Adrenal gland (tissue), 12 donors: Measurements from ENCODE around the gene LMO7. TPM values are rescaled to one million over a fixed set of nuclear protein-coding genes. Genes with fewer than 3 reads are reported as not detected.
"Not testable (repeated sequence)": the region's sequence is repeated elsewhere in the genome, so short reads cannot be mapped to it uniquely, and the experiment has no call there.

Source experiments
- DNase-seq, 7 donors: peaks; one replicate each; pipeline ENCODE4 v3.0.0-alpha.2; 2019 to 2020
- H3K27ac ChIP-seq, 5 donors: fragments of 200-600 bp; sonication (generic) in 4 of 5; 1 replicate in 3 of 5; 2 replicates in 2 of 5; pipeline versions ENCODE4 v1.5.1 to v1.8.0; 2016 to 2020; ENCODE audit warnings: mild to moderate bottlenecking in 1 of 5
- H3K27me3 ChIP-seq: fragments of 200-600 bp; 2 replicates; pipeline ENCODE4 v1.8.0; 2021
- H3K36me3 ChIP-seq, 2 donors: fragments of 200-600 bp; replicated peaks in 1 of 2; 1 replicate in 1 of 2; 2 replicates in 1 of 2; pipeline versions ENCODE4 v1.5.1 to v1.8.0; 2018 to 2022
- H3K4me1 ChIP-seq, 2 donors: fragments of 200-600 bp; replicated peaks in 1 of 2; 1 replicate in 1 of 2; 2 replicates in 1 of 2; pipeline versions ENCODE4 v1.5.1 to v1.8.0; 2018 to 2021
- H3K4me3 ChIP-seq, 4 donors: fragments of 200-600 bp; sonication (generic) in 3 of 4; one replicate each; pipeline ENCODE4 v1.5.1; 2016 to 2018
- H3K9me3 ChIP-seq, 3 donors: fragments of 200-600 bp; sonication (generic) in 1 of 3; replicated peaks in 1 of 3; 1 replicate in 2 of 3; 2 replicates in 1 of 3; pipeline versions ENCODE4 v1.5.1 to v1.8.0; 2016 to 2021
- POLR2A ChIP-seq, 2 donors: fragments of 450-650 bp; IDR thresholded peaks; one replicate each; pipeline ENCODE4 v1.6.1; 2017; ENCODE audit warnings: antibody characterized with exemption in 2 of 2, mild to moderate bottlenecking in 2 of 2, moderate library complexity in 1 of 2
- WGBS, 4 donors: extraction: QIAGEN DNeasy Blood & Tissue Kit in 2 of 4; methylation state at CpG; one replicate each; pipeline versions ENCODE4 v1.1.5 to v1.1.7; 2013 to 2017; 5-methylcytosine and 5-hydroxymethylcytosine counted together
- intact Hi-C, 2 donors: fragments of 100-400 bp; cut with DNase I; formaldehyde crosslinking; loops; one replicate each; pipeline versions ENCODE4 v1.14.1 to v1.15.0; 2022 to 2023
- polyA plus RNA-seq, 3 donors: library from polyadenylated mRNA; stranded (reverse); fragments of 200-250 nt in 2 of 3; fragments of 350-450 nt in 1 of 3; fragmentation: Illumina TruSeq in 1 of 3; extraction: RNeasy Lipid Tissue Mini Kit (QIAGEN cat#74804) in 1 of 3; gene quantifications; one replicate each; pipeline ENCODE4 v1.2.3, GENCODE V29; 2013 to 2014
- total RNA-seq, 9 donors: library from RNA; depleted of rRNA in 4 of 9; stranded (reverse); fragments of >200 nt in 4 of 9; fragments of 120-200 nt in 1 of 9; fragmentation: NEBNext Ultra II Directional in 1 of 9; extraction: Animal tissue kit (Norgen Biotek cat#: 25700) in 1 of 9; gene quantifications; one replicate each; pipeline versions ENCODE4 v1.1.0 to v1.2.4, GENCODE V29; 2013 to 2023
- TF ChIP-seq, protein P1 (sequence below), 6 experiments: fragments of 450-650 bp in 4 of 6; fragments of 200-600 bp in 2 of 6; sonication (generic) in 1 of 6; IDR thresholded peaks; 1 replicate in 5 of 6; 2 replicates in 1 of 6; pipeline versions ENCODE4 v1.5.1 to v1.8.0; 2016 to 2021; ENCODE audit warnings: antibody characterized with exemption in 6 of 6, mild to moderate bottlenecking in 2 of 6, moderate library complexity in 1 of 6
- donor health status: healthy with polysubstance abuse.
- donor health status: Bipolar disorder and iron deficiency.
- donor health status: DM: yes; HTN: yes; CAD: no.
- donor health status: DM: no; HTN: no; CAD: no.
- donor health status: DM: no; HTN: no; CAD: no.
- donor health status: DM: yes; HTN: yes; CAD: no.

Gene LMO7
- total and polyA plus RNA-seq, 12 donors, result 7.4 to 39.7 (median 11.4) TPM

GRCh38 chr13:75675421-75675820, 39.3 kb downstream of the LMO7 start:
- no peak for DNase-seq
- H3K4me1 ChIP-seq, result no peaks in the 10 kb centered on the region
- no peaks in the 10 kb centered on the region for H3K36me3 ChIP-seq
- H3K27me3 ChIP-seq, result no peaks in the 10 kb centered on the region
- no peak overlapping the region for H3K27ac ChIP-seq
- intact Hi-C loops, result no loop called here
- H3K4me3 ChIP-seq, result peak overlapping the region in 1 of 4 donors; percentile 38
- H3K9me3 ChIP-seq, result no peaks in the 10 kb centered on the region
- TF ChIP-seq POLR2A (IDR thresholded peaks at IDR 0.05), result no peak
- TF ChIP-seq, protein P1, sequence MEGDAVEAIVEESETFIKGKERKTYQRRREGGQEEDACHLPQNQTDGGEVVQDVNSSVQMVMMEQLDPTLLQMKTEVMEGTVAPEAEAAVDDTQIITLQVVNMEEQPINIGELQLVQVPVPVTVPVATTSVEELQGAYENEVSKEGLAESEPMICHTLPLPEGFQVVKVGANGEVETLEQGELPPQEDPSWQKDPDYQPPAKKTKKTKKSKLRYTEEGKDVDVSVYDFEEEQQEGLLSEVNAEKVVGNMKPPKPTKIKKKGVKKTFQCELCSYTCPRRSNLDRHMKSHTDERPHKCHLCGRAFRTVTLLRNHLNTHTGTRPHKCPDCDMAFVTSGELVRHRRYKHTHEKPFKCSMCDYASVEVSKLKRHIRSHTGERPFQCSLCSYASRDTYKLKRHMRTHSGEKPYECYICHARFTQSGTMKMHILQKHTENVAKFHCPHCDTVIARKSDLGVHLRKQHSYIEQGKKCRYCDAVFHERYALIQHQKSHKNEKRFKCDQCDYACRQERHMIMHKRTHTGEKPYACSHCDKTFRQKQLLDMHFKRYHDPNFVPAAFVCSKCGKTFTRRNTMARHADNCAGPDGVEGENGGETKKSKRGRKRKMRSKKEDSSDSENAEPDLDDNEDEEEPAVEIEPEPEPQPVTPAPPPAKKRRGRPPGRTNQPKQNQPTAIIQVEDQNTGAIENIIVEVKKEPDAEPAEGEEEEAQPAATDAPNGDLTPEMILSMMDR (IDR thresholded peaks at IDR 0.05), result no peak

GRCh38 chr13:75679459-75679858, 43.3 kb downstream of the LMO7 start:
- TF ChIP-seq, protein P1 (IDR thresholded peaks at IDR 0.05), result no peak
- TF ChIP-seq POLR2A (IDR thresholded peaks at IDR 0.05), result no peak
- H3K4me3 ChIP-seq, result no peak overlapping the region
- 94 to 100% (median 95%) methylated on average over 1 of the region's 1 CpG for WGBS, 4 donors
- H3K36me3 ChIP-seq, result no peaks in the 10 kb centered on the region
- H3K9me3 ChIP-seq, result no peaks in the 10 kb centered on the region
- intact Hi-C loops, result no loop called here
- H3K4me1 ChIP-seq, result no peaks in the 10 kb centered on the region
- no peak for DNase-seq
- no peak overlapping the region for H3K27ac ChIP-seq
- no peaks in the 10 kb centered on the region for H3K27me3 ChIP-seq

DNA sequence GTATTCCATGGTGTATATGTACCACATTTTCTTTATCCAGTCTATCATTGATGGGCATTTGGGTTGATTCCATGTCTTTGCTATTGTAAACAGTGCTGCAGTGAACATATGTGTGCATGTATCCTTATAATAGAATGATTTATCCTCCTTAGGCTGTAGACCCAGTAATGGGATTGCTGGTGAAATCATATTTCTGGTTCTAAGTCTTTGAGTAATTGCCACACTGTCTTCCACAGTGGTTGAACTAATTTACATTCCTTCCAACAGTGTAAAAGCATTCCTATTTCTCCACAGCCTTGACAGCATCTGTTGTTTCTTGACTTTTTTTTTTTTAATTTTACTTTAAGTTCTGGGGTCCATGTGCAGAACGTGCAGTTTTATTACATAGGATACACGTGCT, 44.1 kb downstream of the LMO7 start:
- H3K27ac ChIP-seq, DNase-seq, intact Hi-C loops, H3K4me1 ChIP-seq, H3K9me3 ChIP-seq, H3K36me3 ChIP-seq, H3K4me3 ChIP-seq, H3K27me3 ChIP-seq: not testable (repeated sequence)
- 94 to 100% (median 96%) methylated on average over 2 of the region's 2 CpGs for WGBS, 4 donors

DNA sequence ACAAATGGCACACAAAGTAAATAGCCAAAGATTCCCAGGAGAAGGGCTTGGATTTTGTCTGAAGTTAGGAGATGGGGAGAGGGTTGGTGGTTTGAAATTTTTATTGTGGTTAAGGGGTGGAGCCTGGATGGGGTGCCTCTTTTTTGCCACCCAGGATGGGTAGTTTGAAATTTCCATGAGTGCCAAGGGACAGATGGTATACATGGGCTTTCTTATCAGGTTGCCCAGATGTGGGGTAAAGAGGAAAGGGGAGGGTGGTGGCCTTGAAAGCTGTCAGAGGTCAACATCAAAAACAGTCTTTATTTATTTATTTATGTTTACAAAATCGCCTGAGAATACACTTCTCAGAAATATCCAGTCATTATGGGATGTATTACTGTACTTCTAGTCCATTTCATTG, 46.2 kb downstream of the LMO7 start:
- H3K9me3 ChIP-seq, result no peaks in the 10 kb centered on the region
- TF ChIP-seq, protein P1 (IDR thresholded peaks at IDR 0.05), result no peak
- H3K36me3 ChIP-seq, result no peaks in the 10 kb centered on the region
- intact Hi-C loops, result no loop called here
- no peaks in the 10 kb centered on the region for H3K4me1 ChIP-seq
- no peak for DNase-seq
- WGBS, 4 donors, result 86 to 93% (median 88%) methylated on average over 1 of the region's 1 CpG
- no peak overlapping the region for H3K4me3 ChIP-seq
- no peak overlapping the region for H3K27ac ChIP-seq
- no peaks in the 10 kb centered on the region for H3K27me3 ChIP-seq

- no peaks in the 10 kb centered on the region for H3K4me1 ChIP-seq
- intact Hi-C loops, result no loop called here
Observed at GRCh38 chr13:75685239-75685697, 49.1 kb downstream of the LMO7 start.

More at GRCh38 chr13:75685239-75685697, 49.1 kb downstream of the LMO7 start:
- Histone ChIP-seq H3K9me3 (no peaks in the 10 kb centered on the region), H3K27ac (no peak overlapping the region), H3K4me3 (no peak overlapping the region), H3K36me3 (no peaks in the 10 kb centered on the region), H3K27me3 (no peaks in the 10 kb centered on the region)
- no peak for DNase-seq
- 81 to 94% (median 89%) methylated on average over 2 of the region's 2 CpGs for WGBS, 4 donors
- no peak for TF ChIP-seq POLR2A (IDR thresholded peaks at IDR 0.05)
- TF ChIP-seq, protein P1 (IDR thresholded peaks at IDR 0.05), result no peak
